NT2/D1 (cell line): ENCODE measurements around the gene HCN1.

Source experiments
- SUZ12 ChIP-seq: IDR thresholded peaks from 2 replicates; pipeline ENCODE4 v1.6.1; 2011; ENCODE audit not compliant: insufficient read length, insufficient read depth; ENCODE audit errors: extremely low read depth
- YY1 ChIP-seq: IDR thresholded peaks from 2 replicates; pipeline ENCODE4 v1.6.1; 2011; ENCODE audit not compliant: insufficient read length, insufficient read depth
- ZNF274 ChIP-seq: IDR thresholded peaks from 2 replicates; pipeline ENCODE4 v1.6.1; 2011; ENCODE audit warnings: mild to moderate bottlenecking, low read depth, low read length

- TF ChIP-seq ZNF274 (no peak), YY1 (no peak), SUZ12 (no peak)
These were observed 313.6 kb downstream of the HCN1 start for GRCh38 chr5:45382583-45382982.
